ENCODE measurements around the gene TMA7B.
A peak's percentile ranks its signal among the peaks of the same experiment; 100 is the strongest.

Gene TMA7B

GRCh38 chr22:40000171-40000570 is 40.0 kb downstream of the TMA7B start:
- Histone ChIP-seq H2BK15ac (ENCODE audit: low read depth, poor library complexity, severe bottlenecking) (peak overlapping the region; percentile 12), H2BK5ac (ENCODE audit: low read depth, low read length, poor library complexity, severe bottlenecking) (no peak overlapping the region), H3K9ac (ENCODE audit: low read length) (no peak overlapping the region), H3K4me3 (ENCODE audit: insufficient read depth in 1 of 2, low read depth in 1 of 2, low read length in 2 of 2) (no peak overlapping the region), H4K8ac (ENCODE audit: low read length) (no peak overlapping the region), H3K14ac (ENCODE audit: low read length in 2 of 2) (no peak overlapping the region), H2AK5ac (ENCODE audit: low read length, severe bottlenecking) (no peak overlapping the region), H3K18ac (ENCODE audit: low read depth in 1 of 2, low read length in 2 of 2) (no peak overlapping the region), H2BK12ac (ENCODE audit: low read length in 2 of 2) (no peak overlapping the region), H3K79me1 (replicated peaks; ENCODE audit: low read length, poor library complexity, severe bottlenecking) (no peaks in the 10 kb centered on the region), H3K4me1 (ENCODE audit: control insufficient read depth, insufficient read depth, low read depth, low read length) (peaks cover 32% of the 10 kb centered on the region), H4K91ac (ENCODE audit: low read length) (no peak overlapping the region), H3K27ac (ENCODE audit: low read length, poor library complexity, severe bottlenecking) (no peak overlapping the region), H2AFZ (ENCODE audit: low read depth, low read length) (no peak overlapping the region), H3K27me3 (ENCODE audit: control insufficient read depth in 1 of 2, insufficient read depth in 1 of 2, low read length in 2 of 2) (peaks cover 0 to 85% of the 10 kb centered on the region in 2 experiments), H3K36me3 (ENCODE audit: control insufficient read depth in 1 of 2, insufficient read depth in 2 of 2, low read depth in 1 of 2, low read length in 2 of 2) (peaks cover 0 to under 1% of the 10 kb centered on the region in 2 experiments), H2BK120ac (ENCODE audit: low read depth, low read length) (no peak overlapping the region), H3K4ac (ENCODE audit: low read depth in 1 of 2, low read length in 2 of 2) (no peak overlapping the region), H3K4me2 (ENCODE audit: low read length, poor library complexity, severe bottlenecking) (no peak overlapping the region), H3K9me3 (ENCODE audit: control insufficient read depth, low read length) (no peaks in the 10 kb centered on the region), H3K23ac (ENCODE audit: low read length in 2 of 2) (no peak overlapping the region)
- DNase-seq: no peak
- 95% methylated on average over 4 of the region's 5 CpGs for WGBS

GRCh38 chr22:40001106-40001505 is 40.9 kb downstream of the TMA7B start:
- WGBS: 76% methylated on average over 2 of the region's 4 CpGs
- Histone ChIP-seq H3K4me2 (ENCODE audit: low read length, poor library complexity, severe bottlenecking) (no peak overlapping the region), H2AFZ (ENCODE audit: low read depth, low read length) (no peak overlapping the region), H3K27ac (ENCODE audit: low read length, poor library complexity, severe bottlenecking) (no peak overlapping the region), H2BK12ac (ENCODE audit: low read length in 2 of 2) (no peak overlapping the region), H2BK120ac (ENCODE audit: low read depth, low read length) (no peak overlapping the region), H3K27me3 (ENCODE audit: control insufficient read depth in 1 of 2, insufficient read depth in 1 of 2, low read length in 2 of 2) (peaks cover 0 to 84% of the 10 kb centered on the region in 2 experiments), H3K14ac (ENCODE audit: low read length in 2 of 2) (no peak overlapping the region), H3K4me1 (ENCODE audit: control insufficient read depth, insufficient read depth, low read depth, low read length) (peaks cover 30% of the 10 kb centered on the region), H4K91ac (ENCODE audit: low read length) (no peak overlapping the region), H3K18ac (ENCODE audit: low read depth in 1 of 2, low read length in 2 of 2) (no peak overlapping the region), H2BK5ac (ENCODE audit: low read depth, low read length, poor library complexity, severe bottlenecking) (no peak overlapping the region), H2AK5ac (ENCODE audit: low read length, severe bottlenecking) (no peak overlapping the region), H3K23ac (ENCODE audit: low read length in 2 of 2) (no peak overlapping the region), H3K9ac (ENCODE audit: low read length) (no peak overlapping the region), H3K36me3 (ENCODE audit: control insufficient read depth in 1 of 2, insufficient read depth in 2 of 2, low read depth in 1 of 2, low read length in 2 of 2) (no peaks in the 10 kb centered on the region), H3K9me3 (ENCODE audit: control insufficient read depth, low read length) (no peaks in the 10 kb centered on the region), H3K4me3 (ENCODE audit: insufficient read depth in 1 of 2, low read depth in 1 of 2, low read length in 2 of 2) (no peak overlapping the region), H2BK15ac (ENCODE audit: low read depth, poor library complexity, severe bottlenecking) (no peak overlapping the region), H3K4ac (ENCODE audit: low read depth in 1 of 2, low read length in 2 of 2) (no peak overlapping the region), H3K79me1 (replicated peaks; ENCODE audit: low read length, poor library complexity, severe bottlenecking) (no peaks in the 10 kb centered on the region), H4K8ac (ENCODE audit: low read length) (no peak overlapping the region)
- no peak for DNase-seq

- WGBS: 83% methylated on average over 14 of the region's 14 CpGs
- H3K18ac ChIP-seq (ENCODE audit: low read depth in 1 of 2, low read length in 2 of 2): no peak overlapping the region
Measured at GRCh38 chr22:40001800-40002577, 41.8 kb downstream of the TMA7B start.

GRCh38 chr22:40002935-40003715 is 42.9 kb downstream of the TMA7B start:
- no peak overlapping the region for H2BK15ac ChIP-seq (ENCODE audit: low read depth, poor library complexity, severe bottlenecking)
- no peak overlapping the region for H3K27ac ChIP-seq (ENCODE audit: low read length, poor library complexity, severe bottlenecking)
- no peak overlapping the region for H3K23ac ChIP-seq (ENCODE audit: low read length in 2 of 2)
- H3K14ac ChIP-seq (ENCODE audit: low read length in 2 of 2): no peak overlapping the region
- H3K4me2 ChIP-seq (ENCODE audit: low read length, poor library complexity, severe bottlenecking): no peak overlapping the region
- no peak overlapping the region for H3K9ac ChIP-seq (ENCODE audit: low read length)
- H3K9me3 ChIP-seq (ENCODE audit: control insufficient read depth, low read length): no peaks in the 10 kb centered on the region
- H4K8ac ChIP-seq (ENCODE audit: low read length): no peak overlapping the region
- peaks cover 25% of the 10 kb centered on the region for H3K4me1 ChIP-seq (ENCODE audit: control insufficient read depth, insufficient read depth, low read depth, low read length)
- no peak overlapping the region for H3K4ac ChIP-seq (ENCODE audit: low read depth in 1 of 2, low read length in 2 of 2)
- H2AK5ac ChIP-seq (ENCODE audit: low read length, severe bottlenecking): no peak overlapping the region
- H3K79me1 ChIP-seq (replicated peaks; ENCODE audit: low read length, poor library complexity, severe bottlenecking): no peaks in the 10 kb centered on the region
- H2BK5ac ChIP-seq (ENCODE audit: low read depth, low read length, poor library complexity, severe bottlenecking): no peak overlapping the region
- DNase-seq: no peak
- no peak overlapping the region for H2AFZ ChIP-seq (ENCODE audit: low read depth, low read length)
- no peaks in the 10 kb centered on the region for H3K36me3 ChIP-seq (ENCODE audit: control insufficient read depth in 1 of 2, insufficient read depth in 2 of 2, low read depth in 1 of 2, low read length in 2 of 2)
- WGBS: 82% methylated on average over 5 of the region's 6 CpGs
- no peak overlapping the region for H3K18ac ChIP-seq (ENCODE audit: low read depth in 1 of 2, low read length in 2 of 2)
- H3K4me3 ChIP-seq (ENCODE audit: insufficient read depth in 1 of 2, low read depth in 1 of 2, low read length in 2 of 2): no peak overlapping the region
- H3K27me3 ChIP-seq (ENCODE audit: control insufficient read depth in 1 of 2, insufficient read depth in 1 of 2, low read length in 2 of 2): peaks cover 7 to 84% of the 10 kb centered on the region in 2 experiments
- no peak overlapping the region for H2BK120ac ChIP-seq (ENCODE audit: low read depth, low read length)
- H4K91ac ChIP-seq (ENCODE audit: low read length): no peak overlapping the region
- H2BK12ac ChIP-seq (ENCODE audit: low read length in 2 of 2): no peak overlapping the region

More at GRCh38 chr22:40001800-40002577, 41.8 kb downstream of the TMA7B start:
- Histone ChIP-seq H3K4me1 (ENCODE audit: control insufficient read depth, insufficient read depth, low read depth, low read length) (peaks cover 30% of the 10 kb centered on the region), H3K23ac (ENCODE audit: low read length in 2 of 2) (no peak overlapping the region), H2AFZ (ENCODE audit: low read depth, low read length) (no peak overlapping the region), H3K79me1 (replicated peaks; ENCODE audit: low read length, poor library complexity, severe bottlenecking) (no peaks in the 10 kb centered on the region), H3K9ac (ENCODE audit: low read length) (no peak overlapping the region), H2BK12ac (ENCODE audit: low read length in 2 of 2) (no peak overlapping the region), H3K4me2 (ENCODE audit: low read length, poor library complexity, severe bottlenecking) (no peak overlapping the region), H3K9me3 (ENCODE audit: control insufficient read depth, low read length) (no peaks in the 10 kb centered on the region), H4K8ac (ENCODE audit: low read length) (no peak overlapping the region), H2BK120ac (ENCODE audit: low read depth, low read length) (no peak overlapping the region), H3K36me3 (ENCODE audit: control insufficient read depth in 1 of 2, insufficient read depth in 2 of 2, low read depth in 1 of 2, low read length in 2 of 2) (no peaks in the 10 kb centered on the region), H3K4me3 (ENCODE audit: insufficient read depth in 1 of 2, low read depth in 1 of 2, low read length in 2 of 2) (no peak overlapping the region), H3K4ac (ENCODE audit: low read depth in 1 of 2, low read length in 2 of 2) (no peak overlapping the region), H3K27ac (ENCODE audit: low read length, poor library complexity, severe bottlenecking) (no peak overlapping the region), H3K27me3 (ENCODE audit: control insufficient read depth in 1 of 2, insufficient read depth in 1 of 2, low read length in 2 of 2) (peaks cover 3 to 84% of the 10 kb centered on the region in 2 experiments), H2BK5ac (ENCODE audit: low read depth, low read length, poor library complexity, severe bottlenecking) (no peak overlapping the region), H2BK15ac (ENCODE audit: low read depth, poor library complexity, severe bottlenecking) (no peak overlapping the region), H4K91ac (ENCODE audit: low read length) (peak overlapping the region; percentile 6), H2AK5ac (ENCODE audit: low read length, severe bottlenecking) (no peak overlapping the region), H3K14ac (ENCODE audit: low read length in 2 of 2) (no peak overlapping the region)
- DNase-seq: no peak
